HUES64 (cell line): ENCODE data around the gene MACROD2.
A peak's percentile ranks its signal among the peaks of the same experiment; 100 is the strongest.

Experiments
- H3K27ac ChIP-seq: 2 replicates; pipeline ENCODE4 v1.7.0; 2013; ENCODE audit warnings: low read depth, low read length, inconsistent platforms
- H3K27me3 ChIP-seq: 2 replicates; pipeline ENCODE4 v1.6.1; 2013; ENCODE audit warnings: mild to moderate bottlenecking, low read length; ENCODE audit not compliant: insufficient read depth
- H3K36me3 ChIP-seq: 2 replicates; pipeline ENCODE4 v1.6.1; 2013; ENCODE audit warnings: mild to moderate bottlenecking, low read length; ENCODE audit not compliant: insufficient read depth
- H3K4me1 ChIP-seq: 2 replicates; pipeline ENCODE4 v1.6.1; 2013; ENCODE audit warnings: mild to moderate bottlenecking, low read length, moderate library complexity; ENCODE audit not compliant: insufficient read depth
- H3K4me3 ChIP-seq: 2 replicates; pipeline ENCODE4 v1.5.1; 2013; ENCODE audit warnings: mild to moderate bottlenecking, low read length, moderate library complexity
- H3K9ac ChIP-seq: 2 replicates; pipeline ENCODE4 v1.6.1; 2013; ENCODE audit warnings: mild to moderate bottlenecking, low read depth, low read length
- H3K9me3 ChIP-seq: 2 replicates; pipeline ENCODE4 v1.6.1; 2013; ENCODE audit warnings: low read depth, low read length; ENCODE audit not compliant: insufficient read depth
- WGBS: fragments of 150-250, 120-280 bp; methylation state at CpG from one replicate; pipeline ENCODE4 v1.1.7; 2013; ENCODE audit warnings: missing lambda C conversion rate; 5-methylcytosine and 5-hydroxymethylcytosine counted together

MACROD2 gene

GRCh38 chr20:15860850-15861249 lies 1865.5 kb downstream of the MACROD2 start:
- Histone ChIP-seq H3K27me3 (no peaks in the 10 kb centered on the region), H3K9ac (no peak overlapping the region), H3K4me1 (no peaks in the 10 kb centered on the region), H3K36me3 (no peaks in the 10 kb centered on the region), H3K27ac (no peak overlapping the region), H3K9me3 (no peaks in the 10 kb centered on the region), H3K4me3 (no peak overlapping the region)
- 98% methylated on average over 2 of the region's 2 CpGs for WGBS

- Histone ChIP-seq H3K9ac (no peak overlapping the region), H3K27ac (no peak overlapping the region), H3K9me3 (no peaks in the 10 kb centered on the region), H3K27me3 (no peaks in the 10 kb centered on the region), H3K4me3 (no peak overlapping the region), H3K4me1 (no peaks in the 10 kb centered on the region), H3K36me3 (no peaks in the 10 kb centered on the region)
- WGBS: 92% methylated on average over 3 of the region's 4 CpGs
Observed at GRCh38 chr20:15862178-15862577, 1866.9 kb downstream of the MACROD2 start.

GRCh38 chr20:15863735-15864134 lies 1868.4 kb downstream of the MACROD2 start:
- Histone ChIP-seq H3K9ac (no peak overlapping the region), H3K9me3 (no peaks in the 10 kb centered on the region; the same call in 1 of the 2 replicates), H3K27me3 (no peaks in the 10 kb centered on the region), H3K27ac (no peak overlapping the region), H3K4me3 (no peak overlapping the region), H3K4me1 (no peaks in the 10 kb centered on the region), H3K36me3 (no peaks in the 10 kb centered on the region)

GRCh38 chr20:15865553-15865952 lies 1870.2 kb downstream of the MACROD2 start:
- WGBS: 94% methylated on average over 2 of the region's 2 CpGs
- H3K9me3 ChIP-seq: no peaks in the 10 kb centered on the region; the same call in 1 of the 2 replicates

GRCh38 chr20:15866916-15867730 lies 1871.8 kb downstream of the MACROD2 start:
- no peaks in the 10 kb centered on the region; the same call in 1 of the 2 replicates for H3K9me3 ChIP-seq

More at GRCh38 chr20:15865553-15865952, 1870.2 kb downstream of the MACROD2 start:
- H3K9ac ChIP-seq: no peak overlapping the region
- H3K27ac ChIP-seq: no peak overlapping the region
- H3K27me3 ChIP-seq: no peaks in the 10 kb centered on the region
- H3K36me3 ChIP-seq: no peaks in the 10 kb centered on the region
- no peak overlapping the region for H3K4me3 ChIP-seq
- no peaks in the 10 kb centered on the region for H3K4me1 ChIP-seq

GRCh38 chr20:15867899-15868298 lies 1872.6 kb downstream of the MACROD2 start:
- H3K4me3 ChIP-seq: no peak overlapping the region
- no peaks in the 10 kb centered on the region for H3K36me3 ChIP-seq
- no peaks in the 10 kb centered on the region for H3K4me1 ChIP-seq
- H3K27me3 ChIP-seq: no peaks in the 10 kb centered on the region
- H3K9ac ChIP-seq: no peak overlapping the region
- no peak overlapping the region for H3K27ac ChIP-seq
- no peaks in the 10 kb centered on the region; the same call in 1 of the 2 replicates for H3K9me3 ChIP-seq
- 89% methylated on average over 4 of the region's 4 CpGs for WGBS

More at GRCh38 chr20:15866916-15867730, 1871.8 kb downstream of the MACROD2 start:
- H3K4me3 ChIP-seq: no peak overlapping the region
- 98% methylated on average over 5 of the region's 5 CpGs for WGBS
- H3K36me3 ChIP-seq: no peaks in the 10 kb centered on the region
- H3K27ac ChIP-seq: no peak overlapping the region
- no peaks in the 10 kb centered on the region for H3K4me1 ChIP-seq
- H3K27me3 ChIP-seq: no peaks in the 10 kb centered on the region
- no peak overlapping the region for H3K9ac ChIP-seq

- no peaks in the 10 kb centered on the region for H3K27me3 ChIP-seq
- no peaks in the 10 kb centered on the region for H3K36me3 ChIP-seq
- H3K9ac ChIP-seq: no peak overlapping the region
- WGBS: 93% methylated on average over 3 of the region's 3 CpGs
- H3K4me1 ChIP-seq: no peaks in the 10 kb centered on the region
- no peak overlapping the region for H3K27ac ChIP-seq
- no peaks in the 10 kb centered on the region for H3K9me3 ChIP-seq
- H3K4me3 ChIP-seq: no peak overlapping the region
Observed at GRCh38 chr20:15875446-15875845, 1880.1 kb downstream of the MACROD2 start.

GRCh38 chr20:15882553-15882952 lies 1887.2 kb downstream of the MACROD2 start:
- H3K4me3 ChIP-seq: no peak overlapping the region
- peaks cover 12% of the 10 kb centered on the region for H3K9me3 ChIP-seq
- no peak overlapping the region for H3K27ac ChIP-seq
- no peak overlapping the region for H3K9ac ChIP-seq
- H3K4me1 ChIP-seq: no peaks in the 10 kb centered on the region
- 95% methylated on average over 4 of the region's 4 CpGs for WGBS
- H3K27me3 ChIP-seq: no peaks in the 10 kb centered on the region
- no peaks in the 10 kb centered on the region for H3K36me3 ChIP-seq

- 88% methylated on average over 1 of the region's 2 CpGs for WGBS
- Histone ChIP-seq H3K9me3 (peaks cover 11% of the 10 kb centered on the region), H3K9ac (no peak overlapping the region), H3K4me1 (peaks cover 15% of the 10 kb centered on the region), H3K36me3 (no peaks in the 10 kb centered on the region), H3K27me3 (no peaks in the 10 kb centered on the region), H3K4me3 (no peak overlapping the region), H3K27ac (no peak overlapping the region)
Observed at GRCh38 chr20:15886250-15886649, 1890.9 kb downstream of the MACROD2 start.

- H3K4me3 ChIP-seq: no peak overlapping the region
- WGBS: 93% methylated on average over 1 of the region's 2 CpGs
- no peak overlapping the region for H3K27ac ChIP-seq
- H3K4me1 ChIP-seq: peaks cover 15% of the 10 kb centered on the region
- H3K36me3 ChIP-seq: no peaks in the 10 kb centered on the region
- no peak overlapping the region for H3K9ac ChIP-seq
- H3K27me3 ChIP-seq: no peaks in the 10 kb centered on the region
- peaks cover 9% of the 10 kb centered on the region; the same call in 1 of the 2 replicates for H3K9me3 ChIP-seq
Observed at GRCh38 chr20:15887387-15887786, 1892.1 kb downstream of the MACROD2 start.

GRCh38 chr20:15889061-15889460 lies 1893.7 kb downstream of the MACROD2 start:
- 61% methylated on average over 3 of the region's 3 CpGs for WGBS
- Histone ChIP-seq H3K36me3 (no peaks in the 10 kb centered on the region), H3K27me3 (no peaks in the 10 kb centered on the region), H3K9ac (no peak overlapping the region), H3K4me1 (peaks cover 15% of the 10 kb centered on the region), H3K27ac (peak overlapping the region; percentile 66; the same call in 1 of the 2 replicates), H3K9me3 (peaks cover 9% of the 10 kb centered on the region; the same call in 1 of the 2 replicates), H3K4me3 (no peak overlapping the region)
